Suprapubic skin (tissue), 3 donors: ENCODE results near the gene ADAMTS19.

Source experiments
- CTCF ChIP-seq, 2 donors: fragments of 200-600 bp in 1 of 2; fragments of 450-650 bp in 1 of 2; sonication (generic) in 1 of 2; IDR thresholded peaks; one replicate each; pipeline ENCODE4 v1.5.1; 2016 to 2019; ENCODE audit warnings: antibody characterized with exemption in 2 of 2, mild to moderate bottlenecking in 1 of 2, moderate library complexity in 1 of 2
- POLR2A ChIP-seq, 2 donors: fragments of 450-650 bp; IDR thresholded peaks; one replicate each; pipeline ENCODE4 v1.6.1; 2017; ENCODE audit warnings: antibody characterized with exemption in 2 of 2, mild to moderate bottlenecking in 2 of 2, moderate library complexity in 2 of 2

GRCh38 chr5:129448654-129449053 is 11.4 kb upstream of the ADAMTS19 start:
- no peak for TF ChIP-seq CTCF (IDR thresholded peaks at IDR 0.05)
- no peak for TF ChIP-seq POLR2A (IDR thresholded peaks at IDR 0.05)
